HepG2 (cell line): ENCODE data around the gene JMJD4. TPM values are rescaled to one million over a fixed set of nuclear protein-coding genes. Genes with fewer than 3 reads are reported as not detected.

ENCODE experiments used
- ATAC-seq: fragments of 200-7000 bp; cut with Tn5 transposase; 3 replicates; pipeline ENCODE4 v1.9.1; 2020; ENCODE audit warnings: mild to moderate bottlenecking, moderate library complexity
- BruUV-seq: library from RNA; stranded (reverse); fragments of 400-500 nt; replicated peaks from 2 replicates; lab custom pipeline; 2021; lab: Mats Ljungman, UMichigan
- CTCF ChIA-PET: fragments of 300-600 bp; formaldehyde crosslinking; extraction: SDS; loops from one replicate; lab custom pipeline; 2021; ENCODE audit warnings: low total read pairs, inconsistent platforms, low intra/inter-chr PET ratio; lab: Yijun Ruan, JAX
- POLR2A ChIA-PET: fragments of 350-600 bp; sonication (Branson Sonifier 250); formaldehyde crosslinking; loops from one replicate; lab custom pipeline; 2020; ENCODE audit warnings: antibody characterized with exemption, inconsistent platforms; lab: Yijun Ruan, JAX
- DNase-seq: peaks from one replicate; pipeline ENCODE4 v3.0.0-alpha.2; 2015; ENCODE audit warnings: low spot score
- FAIRE-seq: peaks from 3 replicates; lab custom pipeline; 2011; peaks lifted over from hg19 to GRCh38; lab: Jason Lieb, UNC
- H2AFZ ChIP-seq: one replicate; pipeline ENCODE4 v1.6.1; 2011; ENCODE audit warnings: low read length, inconsistent platforms
- H3K27ac ChIP-seq: fragments of 300-600 bp; 3 replicates; pipeline ENCODE4 v1.8.0; 2011; ENCODE audit warnings: mixed run types, mild to moderate bottlenecking, mixed read lengths, low read length, inconsistent platforms; ENCODE audit not compliant: insufficient read depth; ENCODE audit errors: extremely low read length
- H3K27me3 ChIP-seq, 2 experiments: fragments of 200-600 bp in 1 of 2; 2 replicates in 1 of 2; 3 replicates in 1 of 2; pipeline versions ENCODE4 v1.6.0 to v1.8.0; 2011; ENCODE audit warnings: low read length in 2 of 2, mild to moderate bottlenecking in 2 of 2, moderate library complexity in 2 of 2, inconsistent platforms in 1 of 2; ENCODE audit not compliant: insufficient read depth in 2 of 2, control insufficient read depth in 1 of 2
- H3K36me3 ChIP-seq, 2 experiments: fragments of 200-600 bp in 1 of 2; replicated peaks in 1 of 2; 2 replicates in 1 of 2; 3 replicates in 1 of 2; pipeline versions ENCODE4 v1.5.1 to v1.8.0; 2011; ENCODE audit warnings: low read length in 2 of 2, inconsistent platforms in 1 of 2; ENCODE audit not compliant: insufficient read depth in 2 of 2, control insufficient read depth in 1 of 2
- H3K4me1 ChIP-seq: 2 replicates; pipeline ENCODE4 v1.5.1; 2012; ENCODE audit warnings: low read length, inconsistent platforms; ENCODE audit not compliant: insufficient read depth
- H3K4me2 ChIP-seq: 2 replicates; pipeline ENCODE4 v1.6.0; 2011; ENCODE audit warnings: low read depth, low read length, inconsistent platforms
- H3K4me3 ChIP-seq, 3 experiments: fragments of 200-600 bp in 1 of 3; sonication (generic), shearing (Covaris generic) in 1 of 3; replicated peaks in 1 of 3; 2 replicates each; pipeline ENCODE4 v1.5.1; 2011 to 2016; ENCODE audit warnings: low read length in 3 of 3, inconsistent platforms in 2 of 3, low read depth in 2 of 3, mild to moderate bottlenecking in 2 of 3, control low read depth in 1 of 3, mixed read lengths in 1 of 3; ENCODE audit not compliant: insufficient read depth in 1 of 3
- H3K79me2 ChIP-seq: one replicate; pipeline ENCODE4 v1.6.1; 2011; ENCODE audit warnings: low read length, inconsistent platforms; ENCODE audit not compliant: insufficient read depth
- H3K9ac ChIP-seq: 2 replicates; pipeline ENCODE4 v1.6.0; 2011; ENCODE audit warnings: mild to moderate bottlenecking, low read depth, low read length, inconsistent platforms; ENCODE audit not compliant: insufficient read depth
- H3K9me3 ChIP-seq: 2 replicates; pipeline ENCODE4 v1.5.1; 2012; ENCODE audit warnings: mild to moderate bottlenecking, low read length
- H4K20me1 ChIP-seq: 2 replicates; pipeline ENCODE4 v1.6.0; 2011; ENCODE audit warnings: inconsistent platforms, mild to moderate bottlenecking, low read length, moderate library complexity; ENCODE audit not compliant: insufficient read depth
- DMAP1 ChIP-seq: IDR thresholded peaks from 2 replicates; pipeline ENCODE4 v1.6.1; 2016
- NR2C2 ChIP-seq: sonication (generic); formaldehyde crosslinking; IDR thresholded peaks from 2 replicates; pipeline ENCODE4 v1.4.0; 2020; ENCODE audit warnings: missing genetic modification reagents, mild to moderate bottlenecking, moderate library complexity, borderline replicate concordance
- ZBTB3 ChIP-seq: sonication (generic); formaldehyde crosslinking; IDR thresholded peaks from 2 replicates; pipeline ENCODE4 v1.4.0; 2020; ENCODE audit warnings: low read depth, mild to moderate bottlenecking, moderate library complexity, missing genetic modification reagents, borderline replicate concordance
- ZNF572 ChIP-seq: sonication (generic); formaldehyde crosslinking; IDR thresholded peaks from 2 replicates; pipeline ENCODE4 v1.5.1; 2020; ENCODE audit warnings: mild to moderate bottlenecking, missing genetic modification reagents
- ZSCAN9 ChIP-seq: IDR thresholded peaks from 2 replicates; pipeline ENCODE4 v1.6.1; 2016; ENCODE audit warnings: borderline replicate concordance
- WGBS: methylation state at CpG from one replicate; pipeline ENCODE4 v1.1.6; 2017; ENCODE audit warnings: low lambda C conversion rate; 5-methylcytosine and 5-hydroxymethylcytosine counted together
- in situ Hi-C: cut with HindIII; loops from 2 replicates; pipeline ENCODE4 v1.10.0; 2017; ENCODE audit warnings: low pct_unique_long_range_greater_than_20kb; ENCODE audit not compliant: extremely low pct_ligation_motif_present
- intact Hi-C: fragments of 100-400 bp; cut with micrococcal nuclease; formaldehyde crosslinking; loops from one replicate; pipeline ENCODE4 v1.10.0; 2022; ENCODE audit not compliant: unreplicated experiment
- polyA plus RNA-seq, 8 experiments: library from polyadenylated mRNA; depleted of rRNA in 3 of 8; stranded (reverse) in 7 of 8; unstranded in 1 of 8; fragments of >200 nt; fragmentation: Illumina TruSeq in 4 of 8; extraction: Trizol in 4 of 8; gene quantifications; 2 replicates each; pipeline versions ENCODE4 v1.2.1 to v1.2.3, GENCODE V29; 2011 to 2016; ENCODE audit warnings: low read depth in 4 of 8, missing spikeins in 1 of 8, mixed read lengths in 1 of 8; ENCODE audit not compliant: insufficient read depth in 1 of 8
- total RNA-seq, 5 experiments: library from RNA; depleted of rRNA; stranded (reverse); fragments of >200 nt; fragmentation: Illumina TruSeq; extraction: Trizol; gene quantifications; 2 replicates each; pipeline ENCODE4 v1.2.3, GENCODE V29; 2016; ENCODE audit warnings: low read depth in 1 of 5
- TF ChIP-seq, protein P1 (sequence below): fragments of 450-650 bp; IDR thresholded peaks from 2 replicates; pipeline ENCODE4 v1.6.1; 2016
- TF ChIP-seq, protein P2 (sequence below): sonication (generic); formaldehyde crosslinking; IDR thresholded peaks from 2 replicates; pipeline ENCODE4 v1.9.0; 2022; ENCODE audit warnings: low read depth, missing genetic modification reagents
- TF ChIP-seq, protein P3 (sequence below): sonication (generic); formaldehyde crosslinking; IDR thresholded peaks from 2 replicates; pipeline ENCODE4 v1.4.0; 2020; ENCODE audit warnings: missing genetic modification reagents, borderline replicate concordance

JMJD4 gene
- total and polyA plus RNA-seq, 2 of the 13 experiments (the other 11 are each of a cell fraction or from before 2014, with no cell fraction given), result 10.2 to 29.0 TPM

DNA sequence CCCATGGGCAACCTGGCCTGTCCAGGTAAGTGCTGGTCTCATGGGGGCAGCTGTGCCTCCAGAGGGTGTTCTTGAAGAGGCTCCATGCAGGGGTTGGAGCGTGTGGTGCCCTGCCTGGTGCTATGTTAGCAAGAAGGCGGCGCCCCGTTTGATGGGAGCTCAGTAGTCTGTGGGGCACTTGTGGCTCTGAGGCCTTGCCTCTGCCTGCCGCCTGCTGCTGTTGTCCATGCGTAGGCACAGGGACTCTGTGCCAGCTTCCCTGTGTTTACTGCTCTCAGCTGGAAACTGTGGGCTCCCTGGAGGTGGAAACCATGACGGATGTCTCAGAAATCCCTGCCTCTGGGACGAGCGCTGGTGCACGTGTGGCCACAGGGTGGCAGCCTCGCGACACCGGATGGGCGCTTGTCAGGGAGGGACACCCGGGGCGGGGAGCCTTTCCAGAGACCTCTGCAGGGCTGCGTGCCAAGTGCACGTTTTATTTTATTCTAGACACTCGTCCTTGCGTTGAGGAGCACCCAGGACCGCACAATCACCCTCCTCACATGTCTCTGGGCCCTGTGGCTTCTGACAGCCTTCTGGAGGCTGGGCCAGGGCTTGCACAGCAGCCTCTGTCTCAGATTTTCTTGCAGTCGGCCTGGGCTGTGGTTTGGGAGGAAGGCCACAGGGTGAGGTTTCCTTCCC lies 27.3 kb upstream of the JMJD4 start (continued):
- TF ChIP-seq, protein P1, sequence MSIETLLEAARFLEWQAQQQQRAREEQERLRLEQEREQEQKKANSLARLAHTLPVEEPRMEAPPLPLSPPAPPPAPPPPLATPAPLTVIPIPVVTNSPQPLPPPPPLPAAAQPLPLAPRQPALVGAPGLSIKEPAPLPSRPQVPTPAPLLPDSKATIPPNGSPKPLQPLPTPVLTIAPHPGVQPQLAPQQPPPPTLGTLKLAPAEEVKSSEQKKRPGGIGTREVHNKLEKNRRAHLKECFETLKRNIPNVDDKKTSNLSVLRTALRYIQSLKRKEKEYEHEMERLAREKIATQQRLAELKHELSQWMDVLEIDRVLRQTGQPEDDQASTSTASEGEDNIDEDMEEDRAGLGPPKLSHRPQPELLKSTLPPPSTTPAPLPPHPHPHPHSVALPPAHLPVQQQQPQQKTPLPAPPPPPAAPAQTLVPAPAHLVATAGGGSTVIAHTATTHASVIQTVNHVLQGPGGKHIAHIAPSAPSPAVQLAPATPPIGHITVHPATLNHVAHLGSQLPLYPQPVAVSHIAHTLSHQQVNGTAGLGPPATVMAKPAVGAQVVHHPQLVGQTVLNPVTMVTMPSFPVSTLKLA, result no peak
- TF ChIP-seq, all 625 proteins: peak for 32

DNA sequence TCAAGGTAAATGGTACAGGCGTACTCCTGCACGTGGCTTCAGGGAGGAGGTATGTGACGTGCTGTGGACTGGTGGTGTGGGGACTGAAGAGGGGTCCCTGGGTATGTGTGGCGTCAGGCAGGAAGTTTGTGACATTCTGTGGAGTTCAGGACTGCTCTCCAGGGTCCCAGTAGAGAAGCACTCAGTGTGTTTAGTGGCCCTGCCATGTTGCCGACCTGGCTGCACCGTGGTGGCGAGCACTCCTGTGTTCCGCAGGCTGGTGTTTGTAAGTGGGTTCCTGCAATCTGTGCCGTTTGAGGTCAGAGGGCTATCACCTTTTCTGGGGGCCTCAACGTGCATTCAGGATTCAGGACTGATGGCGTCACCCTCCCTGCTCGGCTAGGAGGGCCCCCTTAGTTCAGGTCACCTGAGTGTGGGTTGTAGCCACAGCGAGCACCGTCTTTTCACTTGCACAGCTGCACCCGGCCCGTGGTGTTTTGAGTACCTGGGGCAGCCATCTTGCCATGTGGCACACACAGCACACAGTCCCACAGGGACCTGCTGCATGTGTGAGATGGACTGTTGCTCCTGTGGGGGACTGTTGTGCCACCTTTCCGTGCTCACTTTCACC lies 26.6 kb upstream of the JMJD4 start:
- Histone ChIP-seq H3K4me2 (no peak overlapping the region), H3K4me1 (no peaks in the 10 kb centered on the region), H3K36me3 (peaks cover 16 to 54% of the 10 kb centered on the region in 2 experiments; a peak in 4 of 5 replicates), H2AFZ (no peak overlapping the region), H3K27ac (no peak overlapping the region), H3K4me3 (no peak overlapping the region), H3K9me3 (no peaks in the 10 kb centered on the region), H4K20me1 (peaks cover 5% of the 10 kb centered on the region), H3K79me2 (no peaks in the 10 kb centered on the region), H3K27me3 (no peaks in the 10 kb centered on the region), H3K9ac (no peak overlapping the region)
- no TSS peak for BruUV-seq
- DNase-seq (no peak), ATAC-seq (peak; percentile 15), FAIRE-seq (no peak)
- CTCF ChIA-PET, result interaction anchor here (1.4 to 2.8 kb wide), 3 partner anchors 183 to 193 kb away, joined by 3 to 36 read pairs (median 17); partner anchors contain the start of gene WNT9A
- POLR2A ChIA-PET, result no interaction called here
- intact Hi-C loops (loop anchor here (1.0 to 2.0 kb wide), 2 partner anchors 185 to 193 kb away; no protein-coding TSS in a partner anchor), in situ Hi-C loops (loop anchor here (5.0 kb wide), 1 partner anchor 186 kb away; the partner anchor contains the start of gene WNT9A)
- WGBS, result 96% methylated on average over 8 of the region's 17 CpGs
- TF ChIP-seq NR2C2 (CRISPR knock-in tag) (no peak), DMAP1 (CRISPR knock-in tag) (no peak), ZBTB3 (no peak), ZNF572 (no peak), ZSCAN9 (no peak)
- TF ChIP-seq, protein P2, sequence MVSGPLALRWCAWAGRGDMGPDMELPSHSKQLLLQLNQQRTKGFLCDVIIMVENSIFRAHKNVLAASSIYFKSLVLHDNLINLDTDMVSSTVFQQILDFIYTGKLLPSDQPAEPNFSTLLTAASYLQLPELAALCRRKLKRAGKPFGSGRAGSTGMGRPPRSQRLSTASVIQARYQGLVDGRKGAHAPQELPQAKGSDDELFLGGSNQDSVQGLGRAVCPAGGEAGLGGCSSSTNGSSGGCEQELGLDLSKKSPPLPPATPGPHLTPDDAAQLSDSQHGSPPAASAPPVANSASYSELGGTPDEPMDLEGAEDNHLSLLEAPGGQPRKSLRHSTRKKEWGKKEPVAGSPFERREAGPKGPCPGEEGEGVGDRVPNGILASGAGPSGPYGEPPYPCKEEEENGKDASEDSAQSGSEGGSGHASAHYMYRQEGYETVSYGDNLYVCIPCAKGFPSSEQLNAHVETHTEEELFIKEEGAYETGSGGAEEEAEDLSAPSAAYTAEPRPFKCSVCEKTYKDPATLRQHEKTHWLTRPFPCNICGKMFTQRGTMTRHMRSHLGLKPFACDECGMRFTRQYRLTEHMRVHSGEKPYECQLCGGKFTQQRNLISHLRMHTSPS (CRISPR knock-in tag), result no peak
- TF ChIP-seq, protein P3, sequence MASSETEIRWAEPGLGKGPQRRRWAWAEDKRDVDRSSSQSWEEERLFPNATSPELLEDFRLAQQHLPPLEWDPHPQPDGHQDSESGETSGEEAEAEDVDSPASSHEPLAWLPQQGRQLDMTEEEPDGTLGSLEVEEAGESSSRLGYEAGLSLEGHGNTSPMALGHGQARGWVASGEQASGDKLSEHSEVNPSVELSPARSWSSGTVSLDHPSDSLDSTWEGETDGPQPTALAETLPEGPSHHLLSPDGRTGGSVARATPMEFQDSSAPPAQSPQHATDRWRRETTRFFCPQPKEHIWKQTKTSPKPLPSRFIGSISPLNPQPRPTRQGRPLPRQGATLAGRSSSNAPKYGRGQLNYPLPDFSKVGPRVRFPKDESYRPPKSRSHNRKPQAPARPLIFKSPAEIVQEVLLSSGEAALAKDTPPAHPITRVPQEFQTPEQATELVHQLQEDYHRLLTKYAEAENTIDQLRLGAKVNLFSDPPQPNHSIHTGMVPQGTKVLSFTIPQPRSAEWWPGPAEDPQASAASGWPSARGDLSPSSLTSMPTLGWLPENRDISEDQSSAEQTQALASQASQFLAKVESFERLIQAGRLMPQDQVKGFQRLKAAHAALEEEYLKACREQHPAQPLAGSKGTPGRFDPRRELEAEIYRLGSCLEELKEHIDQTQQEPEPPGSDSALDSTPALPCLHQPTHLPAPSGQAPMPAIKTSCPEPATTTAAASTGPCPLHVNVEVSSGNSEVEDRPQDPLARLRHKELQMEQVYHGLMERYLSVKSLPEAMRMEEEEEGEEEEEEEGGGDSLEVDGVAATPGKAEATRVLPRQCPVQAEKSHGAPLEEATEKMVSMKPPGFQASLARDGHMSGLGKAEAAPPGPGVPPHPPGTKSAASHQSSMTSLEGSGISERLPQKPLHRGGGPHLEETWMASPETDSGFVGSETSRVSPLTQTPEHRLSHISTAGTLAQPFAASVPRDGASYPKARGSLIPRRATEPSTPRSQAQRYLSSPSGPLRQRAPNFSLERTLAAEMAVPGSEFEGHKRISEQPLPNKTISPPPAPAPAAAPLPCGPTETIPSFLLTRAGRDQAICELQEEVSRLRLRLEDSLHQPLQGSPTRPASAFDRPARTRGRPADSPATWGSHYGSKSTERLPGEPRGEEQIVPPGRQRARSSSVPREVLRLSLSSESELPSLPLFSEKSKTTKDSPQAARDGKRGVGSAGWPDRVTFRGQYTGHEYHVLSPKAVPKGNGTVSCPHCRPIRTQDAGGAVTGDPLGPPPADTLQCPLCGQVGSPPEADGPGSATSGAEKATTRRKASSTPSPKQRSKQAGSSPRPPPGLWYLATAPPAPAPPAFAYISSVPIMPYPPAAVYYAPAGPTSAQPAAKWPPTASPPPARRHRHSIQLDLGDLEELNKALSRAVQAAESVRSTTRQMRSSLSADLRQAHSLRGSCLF (CRISPR knock-in tag), result no peak
